Measurements from ENCODE around the gene CHAT. TPM values are rescaled to one million over a fixed set of nuclear protein-coding genes. Genes with fewer than 3 reads are reported as not detected.

The CHAT gene
- total and polyA plus RNA-seq, 2 of the 13 experiments (the other 11 are each of a cell fraction or from before 2014, with no cell fraction given), result not detected

- H3K79me2 ChIP-seq (ENCODE audit: insufficient read depth, low read length), result no peaks in the 10 kb centered on the region
- no peaks in the 10 kb centered on the region for H3K36me3 ChIP-seq (replicated peaks in 1 of 2; ENCODE audit: control insufficient read depth in 1 of 2, insufficient read depth in 2 of 2, low read length in 2 of 2)
- WGBS (ENCODE audit: low lambda C conversion rate), result 18% methylated on average over 8 of the region's 9 CpGs
- H3K4me1 ChIP-seq (ENCODE audit: insufficient read depth, low read length), result no peaks in the 10 kb centered on the region
- no peaks in the 10 kb centered on the region for H3K9me3 ChIP-seq (ENCODE audit: low read length)
- no peak overlapping the region for H2AFZ ChIP-seq (ENCODE audit: low read length)
- intact Hi-C loops (cut with micrococcal nuclease; ENCODE audit: unreplicated experiment), result no loop called here
- H3K27me3 ChIP-seq (ENCODE audit: control insufficient read depth in 1 of 2, insufficient read depth in 2 of 2, low read length in 2 of 2), result peaks cover 2 to 44% of the 10 kb centered on the region in 2 experiments; a peak in 3 of 5 replicates
- in situ Hi-C loops (cut with HindIII; ENCODE audit: extremely low pct_ligation_motif_present, low pct_unique_long_range_greater_than_20kb), result no loop called here
- CTCF ChIA-PET (ENCODE audit: low intra/inter-chr PET ratio, low total read pairs), result no interaction called here
- DNase-seq (ENCODE audit: low spot score), result no peak
- H3K4me3 ChIP-seq (replicated peaks in 1 of 3; ENCODE audit: insufficient read depth in 1 of 3, low read depth in 2 of 3, low read length in 3 of 3), result no peak overlapping the region
- no peak for FAIRE-seq
- ATAC-seq, result no peak
- POLR2A ChIA-PET, result no interaction called here
- no peaks in the 10 kb centered on the region for H4K20me1 ChIP-seq (ENCODE audit: insufficient read depth, low read length)
- no peak overlapping the region for H3K9ac ChIP-seq (ENCODE audit: insufficient read depth, low read depth, low read length)
- H3K27ac ChIP-seq (ENCODE audit: extremely low read length, insufficient read depth, low read length), result no peak overlapping the region
- no TSS peak for BruUV-seq (replicated peaks)
- no peak overlapping the region for H3K4me2 ChIP-seq (ENCODE audit: low read depth, low read length)
- TF ChIP-seq PATZ1 (CRISPR knock-in tag; IDR thresholded peaks at IDR 0.05) (no peak), POLR2AphosphoS2 (IDR thresholded peaks at IDR 0.05; ENCODE audit: low read depth, low read length) (no peak), HNF1A (IDR thresholded peaks at IDR 0.05; ENCODE audit: low read depth) (no peak), HNF1A (CRISPR knock-in tag; IDR thresholded peaks at IDR 0.05; ENCODE audit: borderline replicate concordance) (no peak), BRF2 (CRISPR knock-in tag; IDR thresholded peaks at IDR 0.05) (no peak), SMAD1 (CRISPR knock-in tag; IDR thresholded peaks at IDR 0.05; ENCODE audit: borderline replicate concordance, low read depth) (no peak), MED1 (CRISPR knock-in tag; IDR thresholded peaks at IDR 0.05) (no peak), SRSF9 (IDR thresholded peaks at IDR 0.05; ENCODE audit: borderline replicate concordance, insufficient read depth, low read depth, low read length, poor library complexity, severe bottlenecking) (no peak), SALL1 (CRISPR knock-in tag; IDR thresholded peaks at IDR 0.05) (no peak), ZNF20 (CRISPR knock-in tag; IDR thresholded peaks at IDR 0.05) (no peak)
Measured at GRCh38 chr10:49698679-49699078, 84.8 kb downstream of the CHAT start.

Data from HepG2 (cell line).